IMR-90 (cell line): ENCODE results near the gene TMEM74B.

ENCODE experiments used
- CEBPB ChIP-seq: IDR thresholded peaks from 2 replicates; pipeline ENCODE4 v1.6.1; 2012; ENCODE audit warnings: low read depth, low read length, improper control_type of control experiment
- FOS ChIP-seq: fragments of 150-350 bp; IDR thresholded peaks from 2 replicates; pipeline ENCODE4 v1.6.1; 2016; ENCODE audit warnings: low read depth, low read length
- MAFK ChIP-seq: IDR thresholded peaks from 2 replicates; pipeline ENCODE4 v1.6.1; 2012; ENCODE audit warnings: low read depth, low read length, improper control_type of control experiment
- MAZ ChIP-seq: IDR thresholded peaks from 2 replicates; pipeline ENCODE4 v1.6.1; 2012; ENCODE audit warnings: low read depth, mild to moderate bottlenecking, low read length, improper control_type of control experiment, moderate library complexity, borderline replicate concordance
- MXI1 ChIP-seq: IDR thresholded peaks from 2 replicates; pipeline ENCODE4 v1.6.1; 2012; ENCODE audit warnings: low read depth, mild to moderate bottlenecking, low read length, moderate library complexity, borderline replicate concordance
- POLR2A ChIP-seq: IDR thresholded peaks from 2 replicates; pipeline ENCODE4 v1.6.1; 2012; ENCODE audit warnings: mild to moderate bottlenecking, low read depth, low read length
- RAD21 ChIP-seq: IDR thresholded peaks from 2 replicates; pipeline ENCODE4 v1.6.1; 2012; ENCODE audit warnings: low read length, improper control_type of control experiment
- RCOR1 ChIP-seq: IDR thresholded peaks from 2 replicates; pipeline ENCODE4 v1.6.1; 2012; ENCODE audit warnings: mild to moderate bottlenecking, low read length, improper control_type of control experiment; ENCODE audit not compliant: insufficient replicate concordance
- RFX5 ChIP-seq: IDR thresholded peaks from 2 replicates; pipeline ENCODE4 v1.8.0; 2012; ENCODE audit warnings: low read depth, mild to moderate bottlenecking, low read length, moderate library complexity
- SMC3 ChIP-seq: fragments of 150-350 bp; IDR thresholded peaks from 2 replicates; pipeline ENCODE4 v1.6.1; 2016; ENCODE audit warnings: low read depth, mild to moderate bottlenecking, antibody characterized with exemption, low read length, moderate library complexity
- USF2 ChIP-seq: fragments of 150-350 bp; IDR thresholded peaks from 2 replicates; pipeline ENCODE4 v1.6.1; 2017; ENCODE audit warnings: mild to moderate bottlenecking, antibody characterized with exemption, low read length, low read depth
- TF ChIP-seq, protein P1 (sequence below): conservative IDR thresholded peaks from 2 replicates; pipeline ENCODE4 v1.5.1; 2012; ENCODE audit warnings: mild to moderate bottlenecking, low read depth, low read length, improper control_type of control experiment

DNA sequence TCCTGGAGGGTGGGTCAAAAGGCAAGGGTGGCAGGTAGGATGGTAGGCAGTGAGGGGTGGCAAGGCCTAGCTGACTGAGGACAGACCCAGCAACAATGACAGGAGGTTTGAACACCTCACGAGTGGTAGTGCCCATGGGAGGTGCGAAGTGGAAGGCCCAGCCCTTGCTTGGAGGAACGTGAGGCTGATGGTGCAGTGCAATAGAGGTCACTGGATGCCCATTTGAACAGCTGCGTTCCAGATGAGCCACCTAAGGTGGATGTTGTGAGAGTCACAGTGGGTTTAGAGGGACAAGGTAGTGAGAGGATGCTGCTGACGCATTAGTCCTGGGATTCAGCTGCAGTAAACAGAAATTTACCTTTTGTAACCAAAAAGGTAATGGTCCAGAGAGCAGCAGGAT, 15.6 kb downstream of the TMEM74B start:
- TF ChIP-seq POLR2A (no peak), CEBPB (no peak), USF2 (no peak), RFX5 (no peak), RAD21 (no peak), MAZ (no peak), RCOR1 (no peak), MAFK (no peak), FOS (no peak), SMC3 (no peak), MXI1 (no peak)
- TF ChIP-seq, protein P1, sequence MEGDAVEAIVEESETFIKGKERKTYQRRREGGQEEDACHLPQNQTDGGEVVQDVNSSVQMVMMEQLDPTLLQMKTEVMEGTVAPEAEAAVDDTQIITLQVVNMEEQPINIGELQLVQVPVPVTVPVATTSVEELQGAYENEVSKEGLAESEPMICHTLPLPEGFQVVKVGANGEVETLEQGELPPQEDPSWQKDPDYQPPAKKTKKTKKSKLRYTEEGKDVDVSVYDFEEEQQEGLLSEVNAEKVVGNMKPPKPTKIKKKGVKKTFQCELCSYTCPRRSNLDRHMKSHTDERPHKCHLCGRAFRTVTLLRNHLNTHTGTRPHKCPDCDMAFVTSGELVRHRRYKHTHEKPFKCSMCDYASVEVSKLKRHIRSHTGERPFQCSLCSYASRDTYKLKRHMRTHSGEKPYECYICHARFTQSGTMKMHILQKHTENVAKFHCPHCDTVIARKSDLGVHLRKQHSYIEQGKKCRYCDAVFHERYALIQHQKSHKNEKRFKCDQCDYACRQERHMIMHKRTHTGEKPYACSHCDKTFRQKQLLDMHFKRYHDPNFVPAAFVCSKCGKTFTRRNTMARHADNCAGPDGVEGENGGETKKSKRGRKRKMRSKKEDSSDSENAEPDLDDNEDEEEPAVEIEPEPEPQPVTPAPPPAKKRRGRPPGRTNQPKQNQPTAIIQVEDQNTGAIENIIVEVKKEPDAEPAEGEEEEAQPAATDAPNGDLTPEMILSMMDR, result no peak
